ENCODE results near the gene TMEM242.

DNA sequence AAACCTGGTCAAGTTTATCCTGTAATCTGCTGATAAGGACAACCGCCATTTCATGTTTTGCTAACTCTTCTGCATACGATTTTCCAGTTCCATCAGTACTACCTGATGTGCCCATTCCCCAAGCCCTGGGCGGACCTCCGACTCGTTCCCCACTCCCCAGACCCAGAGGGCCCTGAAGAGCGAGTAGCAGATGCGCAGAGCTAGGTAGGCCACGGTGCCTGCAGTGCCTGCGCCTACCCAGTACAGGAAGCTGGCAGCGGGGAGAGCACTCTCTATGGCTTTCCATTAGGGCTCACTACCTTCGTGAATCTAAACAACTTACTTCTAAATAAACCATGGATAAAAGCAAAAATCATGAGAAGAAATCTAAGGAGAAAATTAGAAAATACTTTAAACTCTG is 43.3 kb upstream of the TMEM242 start:
- TF ChIP-seq TAF1 (IDR thresholded peaks at IDR 0.05; ENCODE audit: low read depth, low read length) (no peak), TCF12 (IDR thresholded peaks at IDR 0.05; ENCODE audit: low read depth, low read length) (no peak)
- TF ChIP-seq, protein P1, sequence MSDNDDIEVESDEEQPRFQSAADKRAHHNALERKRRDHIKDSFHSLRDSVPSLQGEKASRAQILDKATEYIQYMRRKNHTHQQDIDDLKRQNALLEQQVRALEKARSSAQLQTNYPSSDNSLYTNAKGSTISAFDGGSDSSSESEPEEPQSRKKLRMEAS (IDR thresholded peaks at IDR 0.05): no peak

All from H1 (cell line).